OCI-LY7 (cell line): ENCODE measurements around the gene GTF3C1.

Experiments
- EZH2phosphoT487 ChIP-seq: fragments of 200-600 bp; sonication (generic); IDR thresholded peaks from 2 replicates; pipeline ENCODE4 v1.6.1; 2018; ENCODE audit warnings: low read depth, borderline replicate concordance, mild to moderate bottlenecking, mixed run types, antibody characterized with exemption, low read length, moderate library complexity, mixed read lengths
- TF ChIP-seq, protein P1 (sequence below): fragments of 200-600 bp; sonication (generic); conservative IDR thresholded peaks from 2 replicates; pipeline ENCODE4 v1.5.1; 2014; ENCODE audit warnings: mild to moderate bottlenecking, antibody characterized with exemption, low read length, moderate library complexity, mixed read lengths

DNA sequence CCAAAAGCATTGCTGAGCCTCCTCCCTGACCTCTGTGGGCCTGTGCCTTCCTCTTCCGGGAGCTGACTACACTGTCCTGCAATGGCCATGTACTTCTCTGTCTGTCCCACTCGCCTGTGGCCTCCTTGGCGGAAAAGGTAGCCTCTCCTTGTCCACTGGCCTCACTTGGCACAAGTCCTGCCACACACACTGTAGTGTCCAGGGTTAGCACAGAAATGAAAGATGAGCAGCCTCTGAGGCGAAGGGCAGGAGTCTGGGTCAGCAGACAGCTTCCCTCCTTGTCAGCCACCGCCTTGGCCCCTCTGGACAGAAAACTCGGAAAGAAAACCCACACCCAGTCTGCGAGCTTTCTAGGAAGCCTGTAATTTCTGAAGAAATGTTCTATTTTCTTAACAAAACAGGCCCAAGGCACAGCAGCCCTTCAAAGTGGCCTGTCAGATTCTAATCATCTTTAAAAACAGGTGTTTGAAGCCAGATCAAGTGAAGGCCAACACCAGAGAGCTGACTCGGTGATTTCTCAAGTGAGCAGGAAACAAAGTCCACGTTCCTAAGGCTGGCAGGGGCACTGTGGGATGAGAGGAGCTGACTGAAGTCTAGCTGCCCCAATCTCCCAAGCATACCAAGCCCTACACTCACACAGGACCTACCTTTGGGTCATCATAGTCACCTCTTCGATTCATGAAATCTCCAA is 67.2 kb downstream of the GTF3C1 start:
- TF ChIP-seq, protein P1, sequence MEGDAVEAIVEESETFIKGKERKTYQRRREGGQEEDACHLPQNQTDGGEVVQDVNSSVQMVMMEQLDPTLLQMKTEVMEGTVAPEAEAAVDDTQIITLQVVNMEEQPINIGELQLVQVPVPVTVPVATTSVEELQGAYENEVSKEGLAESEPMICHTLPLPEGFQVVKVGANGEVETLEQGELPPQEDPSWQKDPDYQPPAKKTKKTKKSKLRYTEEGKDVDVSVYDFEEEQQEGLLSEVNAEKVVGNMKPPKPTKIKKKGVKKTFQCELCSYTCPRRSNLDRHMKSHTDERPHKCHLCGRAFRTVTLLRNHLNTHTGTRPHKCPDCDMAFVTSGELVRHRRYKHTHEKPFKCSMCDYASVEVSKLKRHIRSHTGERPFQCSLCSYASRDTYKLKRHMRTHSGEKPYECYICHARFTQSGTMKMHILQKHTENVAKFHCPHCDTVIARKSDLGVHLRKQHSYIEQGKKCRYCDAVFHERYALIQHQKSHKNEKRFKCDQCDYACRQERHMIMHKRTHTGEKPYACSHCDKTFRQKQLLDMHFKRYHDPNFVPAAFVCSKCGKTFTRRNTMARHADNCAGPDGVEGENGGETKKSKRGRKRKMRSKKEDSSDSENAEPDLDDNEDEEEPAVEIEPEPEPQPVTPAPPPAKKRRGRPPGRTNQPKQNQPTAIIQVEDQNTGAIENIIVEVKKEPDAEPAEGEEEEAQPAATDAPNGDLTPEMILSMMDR: no peak
- TF ChIP-seq EZH2phosphoT487: no peak
